ENCODE measurements around the gene NTRK3.

GRCh38 chr15:87940768-87941167, 315.8 kb downstream of the NTRK3 start:
- TF ChIP-seq CTCF (IDR thresholded peaks at IDR 0.05; ENCODE audit: low read depth, low read length, poor library complexity, severe bottlenecking) (no peak), EZH2phosphoT487 (IDR thresholded peaks at IDR 0.05; ENCODE audit: borderline replicate concordance, low read length) (no peak)
